ENCODE data around the gene OPCML. TPM values are rescaled to one million over a fixed set of nuclear protein-coding genes. Genes with fewer than 3 reads are reported as not detected.
"Not testable (repeated sequence)": the region's sequence is repeated elsewhere in the genome, so short reads cannot be mapped to it uniquely, and the experiment has no call there.

Gene OPCML
- polyA plus RNA-seq, 1 donor (not counting 4 experiments of a cell fraction or from before 2014, with no cell fraction given): 0.04 TPM

DNA sequence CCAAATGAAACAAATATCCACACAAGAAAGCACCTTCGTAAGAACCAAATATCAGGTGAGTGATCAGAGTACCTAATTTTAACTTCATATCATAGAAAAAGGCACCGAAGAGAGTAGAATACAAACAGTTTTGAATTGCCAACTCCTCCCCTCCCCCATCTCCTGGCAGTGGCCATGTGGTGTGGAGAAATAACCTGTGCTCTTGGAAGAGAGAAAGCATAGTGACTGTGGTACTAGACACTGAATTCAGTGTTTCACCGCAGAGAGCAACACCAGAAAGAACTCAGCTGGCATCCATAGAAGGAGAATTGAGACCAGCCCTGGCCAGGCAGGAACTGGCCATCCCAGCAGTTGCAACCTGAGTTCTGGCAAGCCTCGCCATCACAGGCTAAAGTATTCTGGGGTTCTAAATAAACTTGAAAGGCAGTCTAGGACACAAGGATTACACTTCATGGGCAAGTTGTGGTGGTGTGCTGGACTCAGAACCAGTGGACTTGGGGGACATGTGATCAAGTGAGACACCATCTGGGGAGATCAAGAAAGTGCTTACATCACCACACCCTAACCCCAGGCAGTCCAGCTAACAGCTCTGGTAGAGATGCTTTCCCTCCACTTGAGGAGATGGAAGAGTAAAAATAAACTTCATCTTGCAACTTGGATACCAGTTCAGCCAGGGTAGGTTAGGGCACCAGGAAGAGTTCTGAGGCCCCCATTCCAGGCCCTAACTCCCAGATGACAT is 1158.7 kb downstream of the OPCML start:
- Histone ChIP-seq H3K4me3 (ENCODE audit: control insufficient read depth in 2 of 3, extremely low read depth in 1 of 3, insufficient read depth in 2 of 3, low read depth in 1 of 3, low read length in 3 of 3) (no peak overlapping the region), H3K27me3 (ENCODE audit: control insufficient read depth, extremely low read depth, insufficient read depth, low read length) (no peaks in the 10 kb centered on the region), H3K9ac (ENCODE audit: control insufficient read depth, extremely low read depth, insufficient read depth, low read length) (no peak overlapping the region), H4K20me1 (ENCODE audit: control insufficient read depth, extremely low read depth, insufficient read depth, low read length) (no peaks in the 10 kb centered on the region), H3K4me1 (ENCODE audit: control insufficient read depth, extremely low read depth, insufficient read depth, low read length) (no peaks in the 10 kb centered on the region), H3K9me3 (ENCODE audit: control insufficient read depth, low read depth, low read length) (no peaks in the 10 kb centered on the region), H3K79me2 (ENCODE audit: control insufficient read depth, insufficient read depth, low read length) (no peaks in the 10 kb centered on the region), H3K36me3 (ENCODE audit: control insufficient read depth in 2 of 2, extremely low read depth in 1 of 2, insufficient read depth in 2 of 2, low read length in 2 of 2) (no peaks in the 10 kb centered on the region), H2AFZ (ENCODE audit: control insufficient read depth, low read length) (no peak overlapping the region), H3K4me2 (ENCODE audit: control insufficient read depth, extremely low read depth, insufficient read depth, low read depth, low read length) (no peak overlapping the region), H3K9me1 (ENCODE audit: control insufficient read depth, extremely low read depth, insufficient read depth, low read length) (no peaks in the 10 kb centered on the region), H3K27ac (ENCODE audit: control insufficient read depth, insufficient read depth, low read length) (no peak overlapping the region)
- dilution Hi-C loops (cut with MboI; ENCODE audit: extremely low pct_ligation_motif_present, low sequenced_read_pairs): no loop called here
- no peak for DNase-seq (ENCODE audit: low read depth, low spot score)
- no peak for TF ChIP-seq EZH2 (IDR thresholded peaks at IDR 0.05; ENCODE audit: low read length)
- TF ChIP-seq, protein P1, sequence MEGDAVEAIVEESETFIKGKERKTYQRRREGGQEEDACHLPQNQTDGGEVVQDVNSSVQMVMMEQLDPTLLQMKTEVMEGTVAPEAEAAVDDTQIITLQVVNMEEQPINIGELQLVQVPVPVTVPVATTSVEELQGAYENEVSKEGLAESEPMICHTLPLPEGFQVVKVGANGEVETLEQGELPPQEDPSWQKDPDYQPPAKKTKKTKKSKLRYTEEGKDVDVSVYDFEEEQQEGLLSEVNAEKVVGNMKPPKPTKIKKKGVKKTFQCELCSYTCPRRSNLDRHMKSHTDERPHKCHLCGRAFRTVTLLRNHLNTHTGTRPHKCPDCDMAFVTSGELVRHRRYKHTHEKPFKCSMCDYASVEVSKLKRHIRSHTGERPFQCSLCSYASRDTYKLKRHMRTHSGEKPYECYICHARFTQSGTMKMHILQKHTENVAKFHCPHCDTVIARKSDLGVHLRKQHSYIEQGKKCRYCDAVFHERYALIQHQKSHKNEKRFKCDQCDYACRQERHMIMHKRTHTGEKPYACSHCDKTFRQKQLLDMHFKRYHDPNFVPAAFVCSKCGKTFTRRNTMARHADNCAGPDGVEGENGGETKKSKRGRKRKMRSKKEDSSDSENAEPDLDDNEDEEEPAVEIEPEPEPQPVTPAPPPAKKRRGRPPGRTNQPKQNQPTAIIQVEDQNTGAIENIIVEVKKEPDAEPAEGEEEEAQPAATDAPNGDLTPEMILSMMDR (optimal IDR thresholded peaks at IDR 0.05 in 1 of 3, IDR thresholded peaks at IDR 0.05 in 1 of 3, conservative IDR thresholded peaks at IDR 0.05 in 1 of 3; ENCODE audit: extremely low read depth in 1 of 3, insufficient read depth in 2 of 3, low read length in 3 of 3): no peak
- FAIRE-seq: no peak

DNA sequence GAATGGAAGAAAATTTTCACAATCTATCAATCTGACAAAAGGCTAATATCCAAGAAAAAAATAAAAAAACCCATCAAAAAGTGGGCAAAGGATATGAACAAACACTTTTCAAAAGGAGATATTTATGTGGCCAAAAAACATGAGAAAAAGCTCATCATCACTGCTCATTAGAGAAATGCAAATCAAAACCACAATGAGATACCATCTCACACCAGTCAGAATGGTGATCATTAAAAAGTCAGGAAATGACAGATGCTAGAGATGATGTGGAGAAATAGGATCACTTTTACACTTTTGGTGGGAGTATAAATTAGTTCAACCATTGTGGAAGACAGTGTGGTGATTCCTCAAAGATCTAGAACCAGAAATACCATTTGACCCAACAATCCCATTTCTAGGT is 1162.2 kb downstream of the OPCML start:
- H3K79me2 ChIP-seq (ENCODE audit: control insufficient read depth, insufficient read depth, low read length); H3K4me3 ChIP-seq (ENCODE audit: control insufficient read depth in 2 of 3, extremely low read depth in 1 of 3, insufficient read depth in 2 of 3, low read depth in 1 of 3, low read length in 3 of 3); DNase-seq (ENCODE audit: low read depth, low spot score); dilution Hi-C loops (cut with MboI; ENCODE audit: extremely low pct_ligation_motif_present, low sequenced_read_pairs); H3K27ac ChIP-seq (ENCODE audit: control insufficient read depth, insufficient read depth, low read length); H3K9me3 ChIP-seq (ENCODE audit: control insufficient read depth, low read depth, low read length); H3K36me3 ChIP-seq (ENCODE audit: control insufficient read depth in 2 of 2, extremely low read depth in 1 of 2, insufficient read depth in 2 of 2, low read length in 2 of 2); H3K4me2 ChIP-seq (ENCODE audit: control insufficient read depth, extremely low read depth, insufficient read depth, low read depth, low read length); H3K4me1 ChIP-seq (ENCODE audit: control insufficient read depth, extremely low read depth, insufficient read depth, low read length); H3K9me1 ChIP-seq (ENCODE audit: control insufficient read depth, extremely low read depth, insufficient read depth, low read length); H3K27me3 ChIP-seq (ENCODE audit: control insufficient read depth, extremely low read depth, insufficient read depth, low read length); H3K9ac ChIP-seq (ENCODE audit: control insufficient read depth, extremely low read depth, insufficient read depth, low read length); H4K20me1 ChIP-seq (ENCODE audit: control insufficient read depth, extremely low read depth, insufficient read depth, low read length); H2AFZ ChIP-seq (ENCODE audit: control insufficient read depth, low read length); FAIRE-seq: not testable (repeated sequence)

DNA sequence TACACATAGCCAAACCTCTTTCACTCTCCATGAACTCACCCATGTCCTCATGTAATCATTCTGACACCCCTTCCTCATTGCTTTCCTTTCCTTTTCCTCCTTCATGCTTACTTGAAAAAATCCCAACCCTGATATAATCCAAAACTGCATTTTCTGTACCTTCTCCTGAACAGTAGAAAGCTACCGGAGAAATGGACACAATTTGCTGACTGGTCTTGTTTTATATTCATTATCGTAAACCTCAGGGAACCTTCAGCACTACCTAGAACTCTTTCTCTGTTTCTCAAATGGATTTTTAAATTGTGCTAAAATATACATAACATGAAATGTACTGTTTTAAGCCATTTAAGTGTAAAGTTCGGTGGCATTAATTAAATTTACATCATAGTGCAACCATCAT is 1165.0 kb downstream of the OPCML start:
- Histone ChIP-seq H3K27ac (ENCODE audit: control insufficient read depth, insufficient read depth, low read length) (no peak overlapping the region), H3K4me1 (ENCODE audit: control insufficient read depth, extremely low read depth, insufficient read depth, low read length) (no peaks in the 10 kb centered on the region), H3K4me2 (ENCODE audit: control insufficient read depth, extremely low read depth, insufficient read depth, low read depth, low read length) (no peak overlapping the region), H3K36me3 (ENCODE audit: control insufficient read depth in 2 of 2, extremely low read depth in 1 of 2, insufficient read depth in 2 of 2, low read length in 2 of 2) (no peaks in the 10 kb centered on the region), H3K79me2 (ENCODE audit: control insufficient read depth, insufficient read depth, low read length) (no peaks in the 10 kb centered on the region), H3K9me3 (ENCODE audit: control insufficient read depth, low read depth, low read length) (no peaks in the 10 kb centered on the region), H3K9ac (ENCODE audit: control insufficient read depth, extremely low read depth, insufficient read depth, low read length) (no peak overlapping the region), H3K4me3 (ENCODE audit: control insufficient read depth in 2 of 3, extremely low read depth in 1 of 3, insufficient read depth in 2 of 3, low read depth in 1 of 3, low read length in 3 of 3) (no peak overlapping the region), H3K9me1 (ENCODE audit: control insufficient read depth, extremely low read depth, insufficient read depth, low read length) (no peaks in the 10 kb centered on the region), H4K20me1 (ENCODE audit: control insufficient read depth, extremely low read depth, insufficient read depth, low read length) (no peaks in the 10 kb centered on the region), H3K27me3 (ENCODE audit: control insufficient read depth, extremely low read depth, insufficient read depth, low read length) (no peaks in the 10 kb centered on the region), H2AFZ (ENCODE audit: control insufficient read depth, low read length) (no peak overlapping the region)
- DNase-seq (ENCODE audit: low read depth, low spot score): no peak
- dilution Hi-C loops (cut with MboI; ENCODE audit: extremely low pct_ligation_motif_present, low sequenced_read_pairs): no loop called here
- TF ChIP-seq EZH2 (IDR thresholded peaks at IDR 0.05; ENCODE audit: low read length): no peak
- TF ChIP-seq, protein P1 (optimal IDR thresholded peaks at IDR 0.05 in 1 of 3, IDR thresholded peaks at IDR 0.05 in 1 of 3, conservative IDR thresholded peaks at IDR 0.05 in 1 of 3; ENCODE audit: extremely low read depth in 1 of 3, insufficient read depth in 2 of 3, low read length in 3 of 3): no peak
- FAIRE-seq: no peak

Data from keratinocyte (primary cell).